PFSK-1 (cell line): ENCODE results near the gene TOGARAM2.

Experiments used
- FOXP2 ChIP-seq: optimal IDR thresholded peaks from 2 replicates; pipeline ENCODE3; 2011; ENCODE audit warnings: borderline replicate concordance, control low read depth, inconsistent platforms; ENCODE audit not compliant: insufficient read depth; ENCODE audit errors: extremely low read length, extremely low read depth
- POLR2AphosphoS5 ChIP-seq: IDR thresholded peaks from 2 replicates; pipeline ENCODE4 v1.6.1; 2012; ENCODE audit warnings: low read depth, mild to moderate bottlenecking, control low read depth, low read length, moderate library complexity
- REST ChIP-seq, 2 experiments: IDR thresholded peaks; 2 replicates each; pipeline versions ENCODE4 v1.6.1 to v1.8.0; 2011 to 2012; ENCODE audit warnings: low read depth in 2 of 2, low read length in 2 of 2, control low read depth in 1 of 2, inconsistent platforms in 1 of 2, mild to moderate bottlenecking in 1 of 2, moderate library complexity in 1 of 2; ENCODE audit not compliant: insufficient read depth in 1 of 2
- SIN3A ChIP-seq: IDR thresholded peaks from 2 replicates; pipeline ENCODE4 v1.6.1; 2012; ENCODE audit warnings: mild to moderate bottlenecking, low read length, moderate library complexity, borderline replicate concordance; ENCODE audit not compliant: insufficient read depth
- TAF1 ChIP-seq: IDR thresholded peaks from 2 replicates; pipeline ENCODE4 v1.6.1; 2012; ENCODE audit warnings: low read length, control low read depth, borderline replicate concordance; ENCODE audit not compliant: insufficient read depth

The TOGARAM2 gene

DNA sequence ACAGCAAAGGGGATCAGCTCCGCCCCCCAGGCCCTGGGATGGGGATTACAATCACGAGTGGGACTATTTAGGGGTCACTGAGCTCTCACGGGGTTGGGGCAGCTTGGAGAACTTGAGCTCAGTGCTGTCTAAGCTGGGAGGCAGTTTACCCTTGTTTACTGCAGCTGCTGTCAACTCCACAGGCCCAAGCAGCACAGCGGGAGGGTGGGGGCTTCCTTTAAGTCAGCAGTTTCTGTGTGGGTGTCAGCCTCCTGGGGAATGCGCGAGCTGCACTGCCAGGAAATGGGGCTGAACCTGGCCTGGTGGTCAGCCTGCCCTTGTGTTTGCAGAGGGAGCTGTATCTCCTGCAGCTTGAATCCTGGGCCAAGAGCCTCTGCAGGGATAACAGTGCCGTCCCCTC lies 29.8 kb downstream of the TOGARAM2 start:
- no peak for TF ChIP-seq SIN3A
- no peak for TF ChIP-seq FOXP2
- no peak for TF ChIP-seq POLR2AphosphoS5
- TF ChIP-seq REST (IDR thresholded peaks at IDR 0.05; ENCODE audit: insufficient read depth in 1 of 2, low read depth in 2 of 2, low read length in 2 of 2) = no peak

DNA sequence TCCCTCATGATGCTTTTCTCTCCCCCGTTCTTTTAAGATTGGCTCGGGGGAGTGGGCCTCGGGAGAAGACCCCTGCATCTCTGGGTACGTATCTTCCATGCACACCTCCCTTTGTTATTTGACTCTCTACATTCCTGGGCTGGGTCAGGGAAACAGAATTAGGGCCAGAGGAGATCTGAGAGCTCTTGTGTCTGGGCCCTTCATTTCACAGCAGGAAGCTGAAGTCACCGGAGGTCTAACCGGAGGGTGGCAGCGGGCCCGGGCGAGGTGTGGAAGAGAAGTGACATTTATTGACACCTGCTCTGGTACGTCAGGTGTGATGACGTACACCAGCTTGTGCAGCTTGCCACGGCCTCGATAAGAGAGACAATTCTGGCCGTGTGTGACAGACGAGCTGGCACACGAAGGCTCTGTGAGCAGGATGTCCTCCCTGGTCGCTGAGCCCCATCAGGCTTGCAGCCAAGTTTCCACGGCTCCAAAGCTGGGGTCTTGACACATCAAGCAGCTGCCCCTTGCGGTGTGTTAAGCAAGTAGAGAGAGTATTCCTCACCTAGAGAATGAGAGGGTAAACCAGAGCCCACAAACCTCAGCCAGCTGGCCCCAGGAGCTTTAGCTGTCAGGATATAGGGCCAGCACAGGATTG lies 30.4 kb downstream of the TOGARAM2 start:
- TF ChIP-seq REST (IDR thresholded peaks at IDR 0.05; ENCODE audit: insufficient read depth in 1 of 2, low read depth in 2 of 2, low read length in 2 of 2) (no peak), SIN3A (no peak), TAF1 (no peak), POLR2AphosphoS5 (no peak), FOXP2 (no peak)

DNA sequence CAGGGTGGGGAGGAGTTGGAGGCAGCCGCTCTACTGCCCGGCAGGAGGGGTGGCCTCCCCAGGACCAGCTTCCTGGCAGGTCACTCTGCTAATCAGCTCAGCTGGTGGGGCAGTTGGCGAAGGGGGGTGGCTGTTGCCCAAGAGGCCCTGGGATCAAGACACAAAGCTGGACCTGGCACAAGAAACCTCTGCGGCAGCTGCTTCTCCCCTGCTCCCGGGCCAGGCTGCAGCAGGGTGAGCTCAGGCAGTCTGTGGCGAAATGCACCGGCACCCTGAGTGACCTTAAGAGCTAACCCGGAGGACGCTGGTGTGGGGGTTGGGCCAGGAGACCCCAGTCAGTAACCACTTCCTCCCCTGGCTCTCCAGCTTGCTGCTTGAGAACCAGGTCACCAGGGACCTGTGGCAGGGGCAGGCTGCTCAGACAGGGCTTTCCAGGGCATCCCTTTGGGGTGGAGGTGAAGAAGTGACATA lies 31.1 kb downstream of the TOGARAM2 start:
- TF ChIP-seq POLR2AphosphoS5 = no peak
- TF ChIP-seq TAF1 = no peak
- no peak for TF ChIP-seq FOXP2
- TF ChIP-seq REST (IDR thresholded peaks at IDR 0.05; ENCODE audit: insufficient read depth in 1 of 2, low read depth in 2 of 2, low read length in 2 of 2) = no peak

DNA sequence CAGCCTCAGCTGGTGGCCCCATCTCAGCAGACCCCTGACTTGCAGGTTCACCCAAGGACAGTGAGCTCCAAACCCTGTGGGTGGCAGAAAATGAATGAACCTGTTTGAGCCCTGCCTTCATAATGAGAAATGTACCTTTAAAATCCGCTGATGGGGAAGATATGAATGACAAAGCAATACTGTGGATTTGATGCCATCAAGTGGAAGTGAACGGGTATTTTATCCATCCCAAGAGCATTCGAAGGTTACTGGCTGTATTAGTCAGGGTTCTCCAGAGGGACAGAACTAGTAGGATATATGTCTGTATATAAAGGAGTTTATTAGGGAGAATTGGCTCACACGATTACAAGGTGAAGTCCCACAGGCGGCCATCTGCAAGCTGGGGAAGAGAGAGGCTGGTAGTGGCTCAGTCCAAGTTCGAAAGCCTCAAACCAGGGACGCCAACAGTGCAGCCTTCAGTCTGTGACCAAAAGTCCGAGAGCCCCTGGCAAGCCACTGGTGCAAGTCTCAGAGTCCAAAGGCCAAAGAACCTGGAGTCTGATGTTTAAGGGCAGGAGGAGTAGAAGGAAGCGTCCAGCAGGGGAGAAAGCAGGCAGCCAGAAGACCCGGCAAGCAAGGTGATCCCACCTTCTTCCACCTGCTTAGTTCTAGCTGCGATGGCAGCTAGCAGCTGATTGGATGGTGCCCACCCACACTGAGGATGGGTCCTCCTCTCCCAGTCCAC lies 32.1 kb downstream of the TOGARAM2 start:
- TF ChIP-seq TAF1 (no peak), POLR2AphosphoS5 (no peak), SIN3A (no peak), FOXP2 (no peak), REST (IDR thresholded peaks at IDR 0.05; ENCODE audit: insufficient read depth in 1 of 2, low read depth in 2 of 2, low read length in 2 of 2) (no peak)
